ENCODE data around the gene KHDRBS2. TPM values are rescaled to one million over a fixed set of nuclear protein-coding genes. Genes with fewer than 3 reads are reported as not detected.

Gene KHDRBS2
- total RNA-seq, 1 donor from 2014 or later: 10.9 TPM

DNA sequence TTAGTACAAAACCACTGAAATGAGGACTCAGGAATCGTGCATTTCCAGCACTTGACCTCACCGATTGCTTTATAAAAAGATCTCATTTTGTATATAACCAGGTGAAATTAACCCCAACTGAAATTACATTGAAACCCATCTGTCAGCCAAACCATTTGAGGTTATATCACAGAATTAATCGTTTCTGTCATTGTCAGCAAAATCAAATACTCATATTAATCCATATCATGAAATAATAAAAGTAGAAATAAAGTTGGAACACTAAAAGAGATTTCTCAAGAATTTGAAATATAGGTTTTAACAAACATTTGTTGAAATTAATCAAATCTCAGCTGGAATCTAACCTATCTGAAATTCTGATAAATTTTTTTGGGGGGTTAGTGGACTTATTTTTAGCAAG is 23.7 kb downstream of the KHDRBS2 start:
- H3K4me3 ChIP-seq: no peak overlapping the region
- no peaks in the 10 kb centered on the region for H3K4me1 ChIP-seq
- intact Hi-C loops (cut with DNase I): no loop called here
- TF ChIP-seq, protein P1, sequence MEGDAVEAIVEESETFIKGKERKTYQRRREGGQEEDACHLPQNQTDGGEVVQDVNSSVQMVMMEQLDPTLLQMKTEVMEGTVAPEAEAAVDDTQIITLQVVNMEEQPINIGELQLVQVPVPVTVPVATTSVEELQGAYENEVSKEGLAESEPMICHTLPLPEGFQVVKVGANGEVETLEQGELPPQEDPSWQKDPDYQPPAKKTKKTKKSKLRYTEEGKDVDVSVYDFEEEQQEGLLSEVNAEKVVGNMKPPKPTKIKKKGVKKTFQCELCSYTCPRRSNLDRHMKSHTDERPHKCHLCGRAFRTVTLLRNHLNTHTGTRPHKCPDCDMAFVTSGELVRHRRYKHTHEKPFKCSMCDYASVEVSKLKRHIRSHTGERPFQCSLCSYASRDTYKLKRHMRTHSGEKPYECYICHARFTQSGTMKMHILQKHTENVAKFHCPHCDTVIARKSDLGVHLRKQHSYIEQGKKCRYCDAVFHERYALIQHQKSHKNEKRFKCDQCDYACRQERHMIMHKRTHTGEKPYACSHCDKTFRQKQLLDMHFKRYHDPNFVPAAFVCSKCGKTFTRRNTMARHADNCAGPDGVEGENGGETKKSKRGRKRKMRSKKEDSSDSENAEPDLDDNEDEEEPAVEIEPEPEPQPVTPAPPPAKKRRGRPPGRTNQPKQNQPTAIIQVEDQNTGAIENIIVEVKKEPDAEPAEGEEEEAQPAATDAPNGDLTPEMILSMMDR (IDR thresholded peaks at IDR 0.05): no peak
- no peaks in the 10 kb centered on the region for H3K9me3 ChIP-seq
- ATAC-seq (no peak), DNase-seq (no peak)
- H3K27me3 ChIP-seq (ENCODE audit: low read depth): no peaks in the 10 kb centered on the region
- no peak overlapping the region for H3K27ac ChIP-seq
- no peaks in the 10 kb centered on the region for H3K36me3 ChIP-seq

GRCh38 chr6:62246087-62246486 is 39.9 kb downstream of the KHDRBS2 start:
- TF ChIP-seq, protein P1 (IDR thresholded peaks at IDR 0.05): no peak
- Histone ChIP-seq H3K4me3 (no peak overlapping the region), H3K36me3 (no peaks in the 10 kb centered on the region), H3K9me3 (no peaks in the 10 kb centered on the region), H3K27ac (no peak overlapping the region), H3K4me1 (no peaks in the 10 kb centered on the region), H3K27me3 (ENCODE audit: low read depth) (no peaks in the 10 kb centered on the region)
- no peak for DNase-seq
- intact Hi-C loops (cut with DNase I): no loop called here
- no peak for ATAC-seq

DNA sequence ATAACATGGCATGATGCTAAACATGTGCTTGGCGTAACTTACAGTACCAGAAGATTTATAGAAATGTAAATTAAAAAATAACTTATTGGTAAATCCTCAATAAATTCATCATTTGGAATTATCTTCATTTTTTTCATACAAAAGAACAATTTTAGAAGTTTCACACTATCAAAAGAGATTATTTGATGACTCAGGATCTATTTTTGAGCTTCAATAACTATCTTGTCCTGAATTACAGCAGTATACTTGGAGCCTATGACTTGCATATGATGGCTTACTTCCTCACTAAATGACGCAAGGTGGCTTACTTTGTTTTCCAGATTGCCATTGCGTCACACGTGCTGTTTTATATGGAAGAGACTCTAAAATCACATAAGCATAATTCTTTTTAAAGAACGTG is 49.2 kb downstream of the KHDRBS2 start:
- Histone ChIP-seq H3K36me3 (no peaks in the 10 kb centered on the region), H3K27ac (no peak overlapping the region), H3K9me3 (no peaks in the 10 kb centered on the region), H3K4me1 (no peaks in the 10 kb centered on the region), H3K27me3 (ENCODE audit: low read depth) (no peaks in the 10 kb centered on the region), H3K4me3 (no peak overlapping the region)
- intact Hi-C loops (cut with DNase I): no loop called here
- TF ChIP-seq, protein P1 (IDR thresholded peaks at IDR 0.05): no peak
- ATAC-seq: no peak
- no peak for DNase-seq

GRCh38 chr6:62229231-62229630 is 56.8 kb downstream of the KHDRBS2 start:
- ATAC-seq (no peak), DNase-seq (no peak)
- H3K27me3 ChIP-seq (ENCODE audit: low read depth): no peaks in the 10 kb centered on the region
- no peak overlapping the region for H3K4me3 ChIP-seq
- no peaks in the 10 kb centered on the region for H3K36me3 ChIP-seq
- H3K27ac ChIP-seq: no peak overlapping the region
- H3K4me1 ChIP-seq: no peaks in the 10 kb centered on the region
- intact Hi-C loops (cut with DNase I): no loop called here
- H3K9me3 ChIP-seq: no peaks in the 10 kb centered on the region
- TF ChIP-seq, protein P1 (IDR thresholded peaks at IDR 0.05): no peak

DNA sequence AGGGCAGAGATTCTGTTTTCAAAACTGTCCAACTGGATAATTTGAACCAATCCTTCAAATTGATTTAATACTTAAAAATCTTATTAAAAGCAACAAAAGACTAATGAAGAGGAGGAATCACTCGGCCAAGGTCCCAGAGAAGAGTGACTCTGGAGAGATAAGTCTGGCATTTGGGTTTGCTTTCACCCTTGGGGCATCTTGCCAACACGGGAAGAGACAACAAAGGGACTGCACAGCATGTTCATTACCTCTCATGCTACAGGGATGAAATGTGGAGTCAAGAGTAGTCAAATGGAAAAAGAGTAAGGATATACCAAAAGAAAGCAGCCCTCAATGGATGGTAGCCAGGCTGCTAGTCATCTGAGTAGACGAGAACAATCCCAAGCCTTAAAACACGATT is 68.2 kb downstream of the KHDRBS2 start:
- peaks cover 2% of the 10 kb centered on the region for H3K9me3 ChIP-seq
- intact Hi-C loops (cut with DNase I): no loop called here
- TF ChIP-seq, protein P1 (IDR thresholded peaks at IDR 0.05): no peak
- H3K4me3 ChIP-seq: no peak overlapping the region
- ATAC-seq (no peak), DNase-seq (no peak)
- no peaks in the 10 kb centered on the region for H3K27me3 ChIP-seq (ENCODE audit: low read depth)
- H3K4me1 ChIP-seq: no peaks in the 10 kb centered on the region
- no peaks in the 10 kb centered on the region for H3K36me3 ChIP-seq
- H3K27ac ChIP-seq: no peak overlapping the region

GRCh38 chr6:62202078-62202477 is 83.9 kb downstream of the KHDRBS2 start:
- H3K27me3 ChIP-seq (ENCODE audit: low read depth): no peaks in the 10 kb centered on the region
- H3K27ac ChIP-seq: no peak overlapping the region
- intact Hi-C loops (cut with DNase I): no loop called here
- DNase-seq (no peak), ATAC-seq (no peak)
- H3K9me3 ChIP-seq: no peaks in the 10 kb centered on the region
- no peak overlapping the region for H3K4me3 ChIP-seq
- TF ChIP-seq, protein P1 (IDR thresholded peaks at IDR 0.05): no peak
- no peaks in the 10 kb centered on the region for H3K4me1 ChIP-seq
- no peaks in the 10 kb centered on the region for H3K36me3 ChIP-seq
